DMS79 (cell line): ENCODE measurements around the gene BAZ1B.
A peak's percentile ranks its signal among the peaks of the same experiment; 100 is the strongest.
"Not testable (repeated sequence)": the region's sequence is repeated elsewhere in the genome, so short reads cannot be mapped to it uniquely, and the experiment has no call there.

Experiments
- DNase-seq: peaks from one replicate; lab custom pipeline; 2025; lab: John Stamatoyannopoulos, UW

BAZ1B gene

GRCh38 chr7:73504017-73504416, 18.1 kb downstream of the BAZ1B start:
- DNase-seq, result no peak

GRCh38 chr7:73503229-73503628, 18.9 kb downstream of the BAZ1B start:
- no peak for DNase-seq

GRCh38 chr7:73496626-73497025, 25.5 kb downstream of the BAZ1B start:
- DNase-seq, result no peak

GRCh38 chr7:73495507-73495906, 26.6 kb downstream of the BAZ1B start:
- DNase-seq, result not testable (repeated sequence)

GRCh38 chr7:73489976-73490375, 32.1 kb downstream of the BAZ1B start:
- DNase-seq, result no peak

GRCh38 chr7:73487486-73487885, 34.6 kb downstream of the BAZ1B start:
- DNase-seq, result no peak

- DNase-seq, result no peak
These were observed 38.9 kb downstream of the BAZ1B start for GRCh38 chr7:73483171-73483570.

GRCh38 chr7:73482746-73483145, 39.3 kb downstream of the BAZ1B start:
- DNase-seq, result no peak

- not testable (repeated sequence) for DNase-seq
These were observed 40.6 kb downstream of the BAZ1B start for GRCh38 chr7:73481521-73481920.

GRCh38 chr7:73478549-73478948, 43.5 kb downstream of the BAZ1B start:
- no peak for DNase-seq

- no peak for DNase-seq
These were observed 44.7 kb downstream of the BAZ1B start for GRCh38 chr7:73477376-73477775.

- DNase-seq, result no peak
These were observed 51.9 kb downstream of the BAZ1B start for GRCh38 chr7:73470208-73470607.

- DNase-seq, result not testable (repeated sequence)
These were observed 55.0 kb downstream of the BAZ1B start for GRCh38 chr7:73467046-73467445.

GRCh38 chr7:73466112-73466511, 56.0 kb downstream of the BAZ1B start:
- DNase-seq, result no peak

GRCh38 chr7:73463966-73464365, 58.1 kb downstream of the BAZ1B start:
- no peak for DNase-seq

GRCh38 chr7:73463260-73463659, 58.8 kb downstream of the BAZ1B start:
- DNase-seq, result no peak

GRCh38 chr7:73461782-73462285, 60.3 kb downstream of the BAZ1B start:
- DNase-seq, result no peak

GRCh38 chr7:73454424-73454823, 67.7 kb downstream of the BAZ1B start:
- DNase-seq, result no peak

GRCh38 chr7:73452999-73453635, 69.0 kb downstream of the BAZ1B start:
- no peak for DNase-seq

GRCh38 chr7:73451780-73452398, 70.2 kb downstream of the BAZ1B start:
- peak; percentile 15 for DNase-seq

- no peak for DNase-seq
These were observed 72.7 kb downstream of the BAZ1B start for GRCh38 chr7:73449422-73449821.

- DNase-seq, result no peak
These were observed 73.5 kb downstream of the BAZ1B start for GRCh38 chr7:73448609-73449008.

- no peak for DNase-seq
These were observed 74.9 kb downstream of the BAZ1B start for GRCh38 chr7:73447121-73447733.
